CD4-positive, alpha-beta memory T cell (primary cell): ENCODE data around the gene AP1AR. TPM values are rescaled to one million over a fixed set of nuclear protein-coding genes. Genes with fewer than 3 reads are reported as not detected.
"Not testable (repeated sequence)": the region's sequence is repeated elsewhere in the genome, so short reads cannot be mapped to it uniquely, and the experiment has no call there.

ENCODE experiments used
- CTCF ChIA-PET: fragments of 350-600 bp; sonication (Branson Sonifier 250); formaldehyde crosslinking; loops from one replicate; lab custom pipeline; 2021; ENCODE audit warnings: inconsistent platforms; ENCODE audit not compliant: partially characterized antibody; lab: Charles Lee
- POLR2A ChIA-PET: fragments of 350-600 bp; sonication (Branson Sonifier 250); formaldehyde crosslinking; loops from one replicate; lab custom pipeline; 2021; ENCODE audit not compliant: partially characterized antibody; lab: Charles Lee
- DNase-seq, 5 donors: peaks; one replicate each; pipeline versions ENCODE4 v3.0.0 to v3.0.0-alpha.2; 2020 to 2022; ENCODE audit warnings: mixed read lengths in 1 of 5
- H3K27ac ChIP-seq: one replicate; pipeline ENCODE4 v1.7.0; 2013; ENCODE audit warnings: low read depth, low read length
- H3K27me3 ChIP-seq: 2 replicates; pipeline ENCODE4 v1.7.0; 2013; ENCODE audit warnings: mild to moderate bottlenecking, low read length, moderate library complexity; ENCODE audit not compliant: insufficient read depth
- H3K36me3 ChIP-seq: 2 replicates; pipeline ENCODE4 v1.7.0; 2013; ENCODE audit warnings: mild to moderate bottlenecking, low read length, moderate library complexity; ENCODE audit not compliant: insufficient read depth
- H3K4me1 ChIP-seq: 2 replicates; pipeline ENCODE4 v1.7.0; 2013; ENCODE audit warnings: mild to moderate bottlenecking, low read length, moderate library complexity; ENCODE audit not compliant: insufficient read depth
- H3K4me3 ChIP-seq, 2 donors: one replicate each; pipeline ENCODE4 v1.7.0; 2013; ENCODE audit warnings: low read length in 2 of 2, mild to moderate bottlenecking in 1 of 2
- H3K9me3 ChIP-seq, 2 donors: one replicate each; pipeline ENCODE4 v1.7.0; 2013; ENCODE audit warnings: low read length in 2 of 2, control low read depth in 1 of 2; ENCODE audit not compliant: control insufficient read depth in 1 of 2
- H3K27ac Mint-ChIP-seq, 7 donors: one replicate each; pipeline ENCODE4 v1.8.0; 2020 to 2021; ENCODE audit warnings: mixed read lengths in 7 of 7, mild to moderate bottlenecking in 6 of 7, inconsistent platforms in 3 of 7, moderate library complexity in 3 of 7
- H3K27me3 Mint-ChIP-seq, 2 donors: one replicate each; pipeline ENCODE4 v1.8.0; 2020 to 2021; ENCODE audit warnings: mixed read lengths in 2 of 2
- H3K36me3 Mint-ChIP-seq, 2 donors: one replicate each; pipeline ENCODE4 v1.8.0; 2020 to 2021; ENCODE audit warnings: mixed read lengths in 2 of 2, inconsistent platforms in 1 of 2, mild to moderate bottlenecking in 1 of 2
- H3K4me1 Mint-ChIP-seq, 4 donors: one replicate each; pipeline ENCODE4 v1.8.0; 2020 to 2021; ENCODE audit warnings: mixed read lengths in 4 of 4, mild to moderate bottlenecking in 1 of 4
- H3K4me3 Mint-ChIP-seq, 8 donors: one replicate each; pipeline ENCODE4 v1.8.0; 2020 to 2021; ENCODE audit warnings: mixed read lengths in 8 of 8, mild to moderate bottlenecking in 7 of 8, moderate library complexity in 6 of 8, inconsistent platforms in 3 of 8
- H3K9me3 Mint-ChIP-seq, 8 donors: one replicate each; pipeline ENCODE4 v1.8.0; 2020 to 2021; ENCODE audit warnings: mixed read lengths in 8 of 8, mild to moderate bottlenecking in 5 of 8, inconsistent platforms in 3 of 8, moderate library complexity in 1 of 8
- intact Hi-C: fragments of 100-400 bp; cut with micrococcal nuclease; formaldehyde crosslinking; loops from one replicate; pipeline ENCODE4 v1.15.1; 2023
- polyA plus RNA-seq, 2 donors: library from polyadenylated mRNA; unstranded; fragments of 300-500 nt; fragmentation: Illumina TruSeq; gene quantifications; one replicate each; pipeline ENCODE4 v1.2.3, GENCODE V29; 2021
- total RNA-seq, 2 experiments: library from RNA; stranded (reverse); gene quantifications; one replicate each; pipeline ENCODE4 v1.2.3, GENCODE V29; 2021

The AP1AR gene
- total and polyA plus RNA-seq, 4 experiments from 2014 or later, result 20.3 to 25.3 (median 22.8) TPM

DNA sequence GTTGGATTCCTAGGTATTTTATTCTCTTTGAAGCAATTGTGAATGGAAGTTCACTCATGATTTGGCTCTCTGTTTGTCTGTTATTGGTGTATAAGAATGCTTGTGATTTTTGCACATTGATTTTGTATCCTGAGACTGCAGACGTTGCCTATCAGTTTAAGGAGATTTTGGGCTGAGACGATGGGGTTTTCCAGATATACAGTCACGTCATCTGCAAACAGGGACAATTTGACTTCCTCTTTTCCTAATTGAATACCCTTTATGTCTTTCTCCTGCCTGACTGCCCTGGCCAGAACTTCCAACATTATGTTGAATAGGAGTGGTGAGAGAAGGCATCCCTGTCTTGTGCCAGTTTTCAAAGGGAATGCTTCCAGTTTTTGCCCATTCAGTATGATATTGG, 73.9 kb downstream of the AP1AR start:
- H3K4me1 ChIP-seq, result peaks cover 36% of the 10 kb centered on the region
- H3K36me3 ChIP-seq, H3K4me3 Mint-ChIP-seq, CTCF ChIA-PET, H3K36me3 Mint-ChIP-seq, intact Hi-C loops, POLR2A ChIA-PET, H3K27me3 Mint-ChIP-seq, H3K4me3 ChIP-seq, H3K9me3 Mint-ChIP-seq, H3K9me3 ChIP-seq, DNase-seq, H3K27ac ChIP-seq, H3K27ac Mint-ChIP-seq, H3K27me3 ChIP-seq: not testable (repeated sequence)
- peaks cover 4 to 26% (median 6%) of the 10 kb centered on the region in 4 donors for H3K4me1 Mint-ChIP-seq

DNA sequence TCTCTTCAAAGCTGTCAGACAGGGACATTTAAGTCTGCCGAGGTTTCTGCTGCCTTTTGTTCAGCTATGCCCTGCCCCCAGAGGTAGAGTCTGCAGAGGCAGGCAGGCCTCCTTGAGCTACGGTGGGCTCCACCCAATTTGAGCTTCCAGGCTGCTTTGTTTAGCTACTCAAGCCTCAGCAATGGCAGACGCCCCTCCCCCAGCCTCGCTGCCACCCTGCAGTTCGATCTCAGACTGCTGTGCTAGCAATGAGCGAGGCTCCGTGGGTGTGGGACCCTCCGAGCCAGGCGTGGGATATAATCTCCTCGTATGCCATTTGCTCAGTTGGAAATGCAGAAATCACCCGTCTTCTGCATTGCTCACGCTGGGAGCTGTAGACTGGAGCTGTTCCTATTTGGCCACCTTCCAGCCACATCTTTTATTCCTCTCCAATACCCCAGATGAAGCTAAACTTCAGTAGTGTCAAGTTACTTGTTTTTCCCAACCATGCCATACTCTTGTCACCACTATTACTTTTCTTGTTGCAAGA, 77.7 kb downstream of the AP1AR start:
- not testable (repeated sequence) for H3K4me3 ChIP-seq
- H3K27ac Mint-ChIP-seq, result peak overlapping the region in 4 of 7 donors; percentile 7 to 77 (median 64)

DNA sequence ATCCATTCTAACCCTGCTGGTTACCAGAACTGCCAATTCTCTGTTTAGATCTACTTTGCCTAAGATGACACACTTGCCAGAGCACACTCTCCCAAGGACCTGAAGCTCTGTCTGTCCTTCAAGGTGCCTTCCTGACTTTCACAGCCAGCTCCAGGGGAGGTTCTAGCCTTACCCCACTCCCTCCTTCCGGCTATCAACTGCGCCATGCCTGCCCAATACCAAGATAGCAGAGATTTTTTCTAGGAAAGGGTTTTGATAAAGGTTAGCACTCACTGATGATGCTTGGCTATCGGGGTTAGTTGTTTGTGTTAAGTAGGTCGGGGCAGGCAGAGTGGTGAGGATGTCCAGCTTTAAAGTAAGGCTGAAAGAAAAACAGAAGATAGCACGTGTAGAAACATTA, 79.9 kb downstream of the AP1AR start:
- Histone ChIP-seq H3K4me3 (no peak overlapping the region), H3K9me3 (no peaks in the 10 kb centered on the region), H3K4me1 (peaks cover 6% of the 10 kb centered on the region), H3K36me3 (no peaks in the 10 kb centered on the region), H3K27me3 (no peaks in the 10 kb centered on the region), H3K27ac (no peak overlapping the region)
- CTCF ChIA-PET, result interaction anchor here (0.6 to 1.7 kb wide), 5 partner anchors 10 to 211 kb away, joined by 3 to 5 read pairs (median 3); partner anchors contain the start of gene TIFA
- POLR2A ChIA-PET, result interaction anchor here (2.0 kb wide), 1 partner anchor 26 kb away, joined by 8 read pairs; the partner anchor contains the start of gene TIFA
- Mint-ChIP-seq H3K36me3 (peaks cover 3 to 6% of the 10 kb centered on the region in 2 donors), H3K4me1 (peaks cover 4 to 26% (median 6%) of the 10 kb centered on the region in 4 donors), H3K4me3 (no peak overlapping the region), H3K27ac (peak overlapping the region in 1 of 7 donors; percentile 6), H3K27me3 (no peaks in the 10 kb centered on the region), H3K9me3 (peaks cover 0 to 2% (median 0%) of the 10 kb centered on the region in 8 donors)
- intact Hi-C loops, result no loop called here
- DNase-seq, result no peak

More for the DNA sequence above, 77.7 kb downstream of the AP1AR start:
- H3K4me1 ChIP-seq, intact Hi-C loops, H3K27ac ChIP-seq, H3K36me3 Mint-ChIP-seq, H3K27me3 Mint-ChIP-seq, H3K9me3 Mint-ChIP-seq, H3K27me3 ChIP-seq, H3K9me3 ChIP-seq, H3K36me3 ChIP-seq: not testable (repeated sequence)
- Mint-ChIP-seq H3K4me3 (peak overlapping the region in 5 of 8 donors; percentile 68 to 81 (median 78)), H3K4me1 (peaks cover 4 to 26% (median 6%) of the 10 kb centered on the region in 4 donors)
- ChIA-PET CTCF (interaction anchor here (0.7 to 1.2 kb wide), 4 partner anchors 12 to 28 kb away, joined by 3 to 8 read pairs (median 4); partner anchors contain the start of gene TIFA), POLR2A (interaction anchor here (1.2 to 2.0 kb wide), 2 partner anchors 22 to 24 kb away, joined by 5 to 10 read pairs; partner anchors contain the start of gene TIFA)
- DNase-seq, result peak in 1 of 5 donors; percentile 55

DNA sequence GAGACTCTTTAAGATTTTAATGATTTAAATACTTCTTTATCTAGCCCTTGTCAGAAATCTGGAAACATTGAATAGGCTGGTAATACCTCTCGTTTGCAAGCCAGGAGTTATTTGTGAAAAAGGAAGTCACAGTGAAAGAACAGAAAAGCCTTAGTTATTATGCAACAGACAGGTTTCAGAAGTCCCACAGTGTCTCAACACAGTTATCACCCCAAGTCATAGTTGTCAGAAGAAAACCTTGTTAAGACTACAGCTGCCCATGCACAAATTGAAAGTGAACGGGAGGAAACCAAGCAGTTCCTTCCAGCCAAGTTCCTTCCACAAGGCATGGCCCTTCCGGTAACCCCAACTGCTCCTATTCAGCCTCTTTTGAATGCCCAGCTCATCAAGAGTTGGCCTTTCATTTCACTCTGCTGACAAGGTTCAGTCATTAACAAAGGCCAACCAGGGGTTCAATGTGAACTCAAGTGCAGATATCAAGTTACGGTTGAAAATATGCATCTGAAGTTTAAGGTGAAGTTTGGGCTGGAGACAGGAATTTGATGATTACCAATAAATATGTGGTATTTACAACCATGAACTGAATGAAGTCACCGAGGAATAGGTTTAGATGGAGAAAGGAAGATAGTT, 81.1 kb downstream of the AP1AR start:
- Mint-ChIP-seq H3K27me3 (no peaks in the 10 kb centered on the region), H3K9me3 (no peaks in the 10 kb centered on the region), H3K4me1 (peaks cover 0 to 19% (median 5%) of the 10 kb centered on the region in 4 donors), H3K27ac (no peak overlapping the region), H3K4me3 (peak overlapping the region in 1 of 8 donors; percentile 7), H3K36me3 (peaks cover 3 to 14% of the 10 kb centered on the region in 2 donors)
- H3K4me1 ChIP-seq, result peaks cover 6% of the 10 kb centered on the region
- no peak for DNase-seq
- H3K27me3 ChIP-seq, result no peaks in the 10 kb centered on the region
- no peak overlapping the region for H3K4me3 ChIP-seq
- H3K9me3 ChIP-seq, result no peaks in the 10 kb centered on the region
- intact Hi-C loops, result no loop called here
- H3K27ac ChIP-seq, result no peak overlapping the region
- no peaks in the 10 kb centered on the region for H3K36me3 ChIP-seq
- ChIA-PET CTCF (interaction anchor here (1.3 to 1.7 kb wide), 2 partner anchors 9 to 27 kb away, joined by 3 to 5 read pairs; no protein-coding TSS in a partner anchor), POLR2A (no interaction called here)

DNA sequence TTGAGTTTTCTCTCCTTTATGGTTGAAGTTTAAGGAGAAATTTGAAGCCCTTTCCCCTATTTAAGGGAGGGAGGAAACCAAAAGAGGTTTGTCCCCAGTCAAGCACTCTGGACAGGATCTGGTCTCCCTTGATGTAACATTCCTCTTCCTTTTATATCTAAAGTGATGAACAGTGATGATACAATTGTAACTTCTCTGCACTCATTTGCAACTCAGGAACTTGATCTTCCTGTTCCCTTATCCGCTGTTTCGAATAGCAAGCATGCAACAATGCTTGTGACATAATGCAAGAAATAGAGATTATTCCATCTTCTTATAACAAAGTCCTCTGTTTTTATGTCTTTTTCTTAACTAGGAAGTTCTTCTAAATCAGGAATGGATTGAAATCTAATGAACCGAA, 83.9 kb downstream of the AP1AR start:
- Histone ChIP-seq H3K4me3 (no peak overlapping the region), H3K9me3 (no peaks in the 10 kb centered on the region), H3K4me1 (no peaks in the 10 kb centered on the region), H3K27me3 (no peaks in the 10 kb centered on the region), H3K36me3 (no peaks in the 10 kb centered on the region), H3K27ac (no peak overlapping the region)
- Mint-ChIP-seq H3K4me3 (no peak overlapping the region), H3K36me3 (peaks cover 1 to 14% of the 10 kb centered on the region in 2 donors), H3K9me3 (no peaks in the 10 kb centered on the region), H3K27ac (no peak overlapping the region), H3K4me1 (peaks cover 0 to 3% (median 0%) of the 10 kb centered on the region in 4 donors), H3K27me3 (no peaks in the 10 kb centered on the region)
- POLR2A ChIA-PET, result no interaction called here
- CTCF ChIA-PET, result no interaction called here
- no peak for DNase-seq
- intact Hi-C loops, result no loop called here

- no peaks in the 10 kb centered on the region for H3K27me3 ChIP-seq
- H3K9me3 ChIP-seq, result no peaks in the 10 kb centered on the region
- Mint-ChIP-seq H3K4me1 (peaks cover 2 to 3% (median 2%) of the 10 kb centered on the region in 4 donors), H3K27me3 (no peaks in the 10 kb centered on the region), H3K4me3 (no peak overlapping the region), H3K9me3 (no peaks in the 10 kb centered on the region), H3K36me3 (peaks cover 1 to 14% of the 10 kb centered on the region in 2 donors), H3K27ac (peak overlapping the region in 1 of 7 donors; percentile 32)
- H3K4me1 ChIP-seq, result no peaks in the 10 kb centered on the region
- H3K36me3 ChIP-seq, result no peaks in the 10 kb centered on the region
- no peak overlapping the region for H3K27ac ChIP-seq
- no peak overlapping the region for H3K4me3 ChIP-seq
- intact Hi-C loops, result no loop called here
- ChIA-PET CTCF (no interaction called here), POLR2A (no interaction called here)
- DNase-seq, result no peak
These were observed 84.8 kb downstream of the AP1AR start for GRCh38 chr4:112316360-112316759.
